Measurements from ENCODE around the gene WDR43. TPM values are rescaled to one million over a fixed set of nuclear protein-coding genes. Genes with fewer than 3 reads are reported as not detected.
A peak's percentile ranks its signal among the peaks of the same experiment; 100 is the strongest.

The WDR43 gene
- total RNA-seq, 1 experiment from 2014 or later, result 134 TPM

GRCh38 chr2:28991021-28991420, 96.6 kb downstream of the WDR43 start:
- no peak for TF ChIP-seq CTCF (conservative IDR thresholded peaks at IDR 0.05; ENCODE audit: low read depth, low read length)
- Histone ChIP-seq H3K4me1 (ENCODE audit: insufficient read depth, low read length) (peaks cover 9% of the 10 kb centered on the region), H3K9ac (ENCODE audit: low read length) (no peak overlapping the region), H3K27ac (ENCODE audit: low read length) (no peak overlapping the region), H3F3A (ENCODE audit: low read length, unreplicated experiment) (no peaks in the 10 kb centered on the region), H2AFZ (ENCODE audit: low read length) (no peak overlapping the region), H3K9me2 (replicated peaks; ENCODE audit: low read length) (no peaks in the 10 kb centered on the region), H3K4me3 (ENCODE audit: low read length) (no peak overlapping the region), H3K79me2 (ENCODE audit: low read length) (no peaks in the 10 kb centered on the region), H4K20me1 (ENCODE audit: low read length) (no peaks in the 10 kb centered on the region), H3K27me3 (ENCODE audit: low read length) (no peaks in the 10 kb centered on the region), H3K9me3 (ENCODE audit: low read length) (no peaks in the 10 kb centered on the region), H3K36me3 (ENCODE audit: low read depth, low read length) (no peaks in the 10 kb centered on the region), H3K4me2 (ENCODE audit: low read length) (no peak overlapping the region)
- ChIA-PET POLR2A (ENCODE audit: unreplicated experiment) (interaction anchor here (0.6 kb wide), 1 partner anchor 85 kb away, joined by 3 read pairs; no protein-coding TSS in a partner anchor), CTCF (no interaction called here)
- intact Hi-C loops (cut with micrococcal nuclease), result no loop called here
- BruUV-seq (replicated peaks), result no TSS peak
- no peak for DNase-seq
- ATAC-seq, result no peak

GRCh38 chr2:28991460-28991859, 97.0 kb downstream of the WDR43 start:
- H3K79me2 ChIP-seq (ENCODE audit: low read length), result no peaks in the 10 kb centered on the region
- no peaks in the 10 kb centered on the region for H3K9me3 ChIP-seq (ENCODE audit: low read length)
- H3K9ac ChIP-seq (ENCODE audit: low read length), result no peak overlapping the region
- H3K27me3 ChIP-seq (ENCODE audit: low read length), result no peaks in the 10 kb centered on the region
- no peaks in the 10 kb centered on the region for H3K36me3 ChIP-seq (ENCODE audit: low read depth, low read length)
- intact Hi-C loops (cut with micrococcal nuclease), result no loop called here
- no peaks in the 10 kb centered on the region for H3K9me2 ChIP-seq (replicated peaks; ENCODE audit: low read length)
- TF ChIP-seq EZH2 (IDR thresholded peaks at IDR 0.05; ENCODE audit: low read length, unreplicated experiment) (no peak), CTCF (conservative IDR thresholded peaks at IDR 0.05; ENCODE audit: low read depth, low read length) (no peak), EZH2phosphoT487 (IDR thresholded peaks at IDR 0.05; ENCODE audit: borderline replicate concordance, low read length) (no peak)
- no peaks in the 10 kb centered on the region for H4K20me1 ChIP-seq (ENCODE audit: low read length)
- H3F3A ChIP-seq (ENCODE audit: low read length, unreplicated experiment), result no peaks in the 10 kb centered on the region
- H3K4me2 ChIP-seq (ENCODE audit: low read length), result no peak overlapping the region
- DNase-seq (no peak), ATAC-seq (no peak)
- CTCF ChIA-PET, result no interaction called here
- H2AFZ ChIP-seq (ENCODE audit: low read length), result no peak overlapping the region
- POLR2A ChIA-PET (ENCODE audit: unreplicated experiment), result interaction anchor here (0.6 kb wide), 1 partner anchor 85 kb away, joined by 3 read pairs; no protein-coding TSS in a partner anchor
- H3K4me3 ChIP-seq (ENCODE audit: low read length), result no peak overlapping the region
- H3K4me1 ChIP-seq (ENCODE audit: insufficient read depth, low read length), result peaks cover 9% of the 10 kb centered on the region
- BruUV-seq (replicated peaks), result no TSS peak
- H3K27ac ChIP-seq (ENCODE audit: low read length), result no peak overlapping the region

GRCh38 chr2:28993206-28993960, 98.9 kb downstream of the WDR43 start:
- ATAC-seq (peak; percentile 88), DNase-seq (peak; percentile 54)
- BruUV-seq (replicated peaks), result no TSS peak
- Histone ChIP-seq H3K9ac (ENCODE audit: low read length) (no peak overlapping the region), H3K36me3 (ENCODE audit: low read depth, low read length) (no peaks in the 10 kb centered on the region), H3K27me3 (ENCODE audit: low read length) (no peaks in the 10 kb centered on the region), H3F3A (ENCODE audit: low read length, unreplicated experiment) (no peaks in the 10 kb centered on the region), H3K79me2 (ENCODE audit: low read length) (no peaks in the 10 kb centered on the region), H3K9me3 (ENCODE audit: low read length) (no peaks in the 10 kb centered on the region), H3K4me2 (ENCODE audit: low read length) (no peak overlapping the region), H3K4me3 (ENCODE audit: low read length) (no peak overlapping the region), H4K20me1 (ENCODE audit: low read length) (no peaks in the 10 kb centered on the region), H2AFZ (ENCODE audit: low read length) (no peak overlapping the region), H3K4me1 (ENCODE audit: insufficient read depth, low read length) (peaks cover 9% of the 10 kb centered on the region), H3K9me2 (replicated peaks; ENCODE audit: low read length) (no peaks in the 10 kb centered on the region), H3K27ac (ENCODE audit: low read length) (no peak overlapping the region)
- intact Hi-C loops (cut with micrococcal nuclease), result no loop called here
- CTCF ChIA-PET, result no interaction called here
- no peak for TF ChIP-seq EZH2 (IDR thresholded peaks at IDR 0.05; ENCODE audit: low read length, unreplicated experiment)
- no peak for TF ChIP-seq EZH2phosphoT487 (IDR thresholded peaks at IDR 0.05; ENCODE audit: borderline replicate concordance, low read length)
- no peak for TF ChIP-seq CTCF (conservative IDR thresholded peaks at IDR 0.05; ENCODE audit: low read depth, low read length)
- POLR2A ChIA-PET (ENCODE audit: unreplicated experiment), result no interaction called here

Measured in PC-3 (cell line).